SH-SY5Y (cell line): ENCODE data around the gene ARHGEF4.

Experiments used
- GATA2 ChIP-seq: IDR thresholded peaks from 2 replicates; pipeline ENCODE4 v1.6.1; 2011; ENCODE audit warnings: mild to moderate bottlenecking, low read depth, low read length
- GATA3 ChIP-seq: IDR thresholded peaks from 2 replicates; pipeline ENCODE4 v1.6.1; 2011; ENCODE audit warnings: low read depth, mild to moderate bottlenecking, low read length, moderate library complexity

DNA sequence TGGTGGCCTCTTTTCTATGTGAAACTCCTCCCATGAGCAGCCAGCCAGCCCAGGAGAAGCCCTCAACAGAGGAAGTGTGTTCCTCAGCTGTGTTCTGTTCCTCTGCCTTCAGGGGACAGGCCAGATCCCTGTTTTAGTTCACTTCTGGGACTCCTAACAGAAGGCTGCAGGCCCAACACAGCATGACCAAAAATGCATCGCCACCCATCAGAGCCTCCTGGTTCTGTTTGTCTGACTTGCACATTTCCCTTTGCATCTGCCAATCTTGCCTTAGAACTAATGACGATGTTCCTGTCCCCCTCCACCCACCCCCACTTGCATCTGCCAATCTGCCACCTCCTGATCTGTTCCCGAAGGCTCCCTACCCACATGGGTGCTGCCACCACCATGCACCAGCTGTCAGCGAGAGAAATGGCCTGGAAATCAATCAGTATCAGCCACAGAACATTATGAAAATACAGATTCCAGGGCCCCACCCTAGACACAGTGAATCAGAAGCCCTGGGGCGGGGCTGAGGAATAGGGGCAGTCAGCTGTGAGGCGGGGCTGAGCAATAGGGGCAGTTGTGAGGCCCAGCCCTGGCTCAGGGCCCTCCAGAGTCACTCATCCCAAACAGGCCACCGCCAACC lies 205.5 kb downstream of the ARHGEF4 start:
- TF ChIP-seq GATA2 = no peak
- no peak for TF ChIP-seq GATA3
